Measurements from ENCODE around the gene FGR.
A peak's percentile ranks its signal among the peaks of the same experiment; 100 is the strongest.
"Not testable (repeated sequence)": the region's sequence is repeated elsewhere in the genome, so short reads cannot be mapped to it uniquely, and the experiment has no call there.

The FGR gene

DNA sequence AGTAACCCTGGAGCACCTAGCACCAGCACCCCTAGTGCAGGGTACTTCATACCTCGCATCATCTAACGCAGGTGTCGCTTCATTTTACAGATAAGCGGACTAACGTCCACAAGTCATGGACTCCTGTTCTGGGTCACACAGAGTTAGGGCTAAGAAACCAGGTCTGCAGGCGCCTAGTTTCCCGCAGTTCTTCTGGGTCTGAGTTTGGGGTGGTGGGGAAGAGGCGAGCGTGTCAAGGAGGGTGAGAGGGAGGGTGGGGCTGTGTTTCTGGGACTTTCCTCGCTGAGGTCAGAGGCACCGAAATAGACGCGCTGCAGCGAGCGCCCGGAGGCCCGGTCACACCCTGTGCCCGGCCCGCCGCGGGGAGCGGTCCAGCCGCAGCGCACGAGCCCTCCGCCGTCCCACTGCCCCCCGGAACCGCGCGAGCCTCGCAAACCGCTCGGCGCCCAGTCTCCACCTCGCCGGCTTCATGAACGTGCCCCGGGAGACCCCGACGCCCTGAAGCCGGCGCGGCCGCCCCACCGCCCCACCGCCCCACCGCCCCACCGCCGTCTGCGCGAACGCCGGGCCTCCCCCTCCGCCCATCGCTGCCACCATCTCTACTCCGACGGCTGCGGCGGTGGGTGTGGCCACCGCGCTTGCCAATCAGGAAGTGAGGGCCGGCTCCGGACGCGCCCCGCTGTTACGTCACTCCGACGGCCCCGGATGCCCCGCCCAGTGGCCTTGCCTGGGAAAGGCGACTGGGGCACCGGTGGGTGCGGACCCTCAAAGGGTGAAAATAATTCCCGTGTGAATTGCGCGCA lies 24.7 kb upstream of the FGR start:
- DNase-seq = peak; percentile 90

DNA sequence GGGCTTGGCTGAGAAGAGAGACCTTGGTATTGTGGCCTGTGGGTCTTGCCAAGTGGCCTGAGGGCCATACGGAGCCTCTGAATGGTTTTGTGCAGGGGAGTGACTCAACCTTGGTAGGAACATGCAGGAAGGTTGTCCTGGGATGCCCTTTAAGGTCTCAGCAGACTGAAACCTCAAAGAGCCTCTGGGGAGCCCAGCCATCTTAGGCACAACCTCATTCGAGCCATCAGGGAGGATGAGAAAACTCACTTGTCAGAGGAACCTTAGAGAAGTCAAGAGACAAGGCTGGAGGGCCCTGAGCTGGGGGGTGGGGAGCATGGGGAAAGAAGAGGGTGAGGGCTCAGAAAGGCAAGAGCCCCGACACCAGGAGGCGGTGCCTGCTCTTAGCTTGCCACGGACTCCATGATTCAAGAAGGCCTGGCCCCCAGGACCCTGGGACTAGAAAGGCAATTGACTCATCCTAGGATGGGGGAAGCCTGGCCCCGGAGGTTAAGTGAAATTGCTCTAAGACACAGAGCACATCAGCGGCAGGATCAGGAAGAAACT lies 24.0 kb upstream of the FGR start:
- no peak for DNase-seq

DNA sequence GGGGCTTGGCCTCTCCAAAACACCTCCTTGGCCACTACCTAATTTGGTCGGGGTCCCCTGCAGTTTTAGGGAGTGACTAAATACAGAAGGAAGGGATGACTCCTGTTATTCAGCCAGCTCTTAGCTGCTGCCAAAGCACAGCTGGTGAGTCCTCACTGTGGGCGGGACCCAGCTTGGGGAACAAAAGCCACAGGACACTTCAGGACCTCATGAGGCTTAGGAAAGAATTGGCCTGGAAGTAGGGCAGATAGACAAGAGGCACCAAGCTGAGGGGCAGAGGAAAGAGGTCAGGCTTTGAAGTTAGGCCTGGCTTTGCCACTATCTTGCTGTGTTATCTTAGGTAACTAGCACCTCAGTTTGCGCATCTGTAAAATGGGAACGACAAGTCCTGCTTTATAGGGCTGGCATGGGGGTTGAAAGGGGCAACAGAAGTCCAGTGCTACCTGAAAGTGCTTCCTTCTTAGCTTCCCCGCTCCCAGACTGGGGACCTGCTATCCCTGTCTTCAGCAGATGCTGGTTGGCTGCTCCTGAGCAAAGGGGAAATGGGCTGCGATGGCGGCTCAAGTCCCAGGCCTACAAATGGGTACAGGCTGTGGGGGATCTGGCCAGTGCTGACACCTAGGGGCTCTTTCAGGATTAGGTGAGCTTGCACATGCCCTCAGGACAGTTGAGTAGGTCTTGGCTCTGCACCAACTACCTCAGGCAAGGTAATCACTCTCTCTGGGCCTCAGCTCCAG lies 21.3 kb upstream of the FGR start:
- DNase-seq = no peak

DNA sequence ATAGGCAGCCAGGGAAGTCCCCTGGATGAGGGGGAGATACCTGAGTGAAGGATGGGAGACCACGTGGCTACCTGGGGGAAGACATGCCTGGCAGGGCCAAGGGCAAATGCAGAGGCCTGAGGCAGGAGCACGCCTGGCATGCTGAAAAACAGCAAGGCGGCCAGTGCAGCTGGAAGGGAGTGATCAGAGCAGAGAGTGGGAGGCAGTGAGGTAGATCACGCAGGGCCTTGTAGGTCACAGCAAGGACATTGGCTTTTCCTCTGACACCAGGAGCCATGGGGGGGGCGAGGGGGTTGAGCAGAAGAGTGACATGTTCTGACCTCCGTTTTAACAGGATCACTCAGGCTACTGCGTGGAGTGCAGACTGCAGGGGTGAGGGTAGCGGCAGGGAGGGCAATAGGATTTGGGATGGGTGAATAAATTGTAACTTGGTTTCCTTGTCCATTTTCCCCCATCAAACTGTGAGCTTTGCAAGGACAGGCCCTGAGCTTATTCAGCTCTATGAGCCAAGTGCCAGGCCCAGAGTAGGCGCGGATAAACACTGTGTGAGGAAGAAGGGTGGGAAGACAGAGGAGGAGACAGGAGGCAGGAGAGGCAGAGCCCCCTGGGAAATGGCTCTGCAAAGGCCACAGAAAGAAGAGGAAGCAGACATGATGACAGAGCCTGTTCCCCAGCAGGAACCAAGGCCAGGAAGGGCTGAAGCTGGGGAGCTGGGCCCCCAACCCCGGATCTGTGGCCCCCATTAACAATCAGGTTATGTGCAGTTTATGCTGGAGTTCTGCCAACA lies 20.4 kb upstream of the FGR start:
- no peak for DNase-seq

DNA sequence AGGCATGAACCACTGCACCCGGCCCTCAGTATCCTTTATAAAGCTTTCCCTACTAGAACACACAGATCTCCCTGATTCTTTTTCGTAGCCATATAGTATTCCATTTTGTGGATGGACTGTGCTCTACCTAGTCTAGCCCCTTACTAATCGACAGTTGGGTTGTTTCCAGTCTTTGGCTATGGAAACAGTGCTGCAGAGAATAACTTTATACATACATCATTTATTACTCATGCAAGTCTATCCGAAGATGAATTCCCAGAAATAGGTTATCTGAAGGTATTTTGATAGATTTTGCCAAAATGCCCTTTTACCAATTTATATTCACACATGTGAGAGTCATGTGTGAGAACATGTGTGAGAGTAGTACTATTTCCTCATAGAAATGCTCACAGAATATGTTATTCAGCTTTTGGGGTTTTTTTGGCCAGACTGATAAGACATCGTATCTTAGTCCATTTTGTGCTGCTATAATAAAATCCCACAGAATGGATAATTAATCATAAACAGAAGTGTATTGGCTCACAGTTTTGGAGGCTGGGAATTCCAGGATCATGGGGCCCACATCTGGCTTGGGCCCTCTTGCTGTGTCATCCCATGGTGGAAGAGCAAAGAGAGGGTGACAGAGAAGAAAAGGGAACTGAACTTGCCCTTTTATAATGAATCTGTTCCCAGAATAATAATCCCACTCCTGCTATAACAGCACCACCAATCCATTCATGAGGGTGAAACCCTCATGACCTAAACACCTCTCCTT lies 17.3 kb upstream of the FGR start:
- DNase-seq = no peak

DNA sequence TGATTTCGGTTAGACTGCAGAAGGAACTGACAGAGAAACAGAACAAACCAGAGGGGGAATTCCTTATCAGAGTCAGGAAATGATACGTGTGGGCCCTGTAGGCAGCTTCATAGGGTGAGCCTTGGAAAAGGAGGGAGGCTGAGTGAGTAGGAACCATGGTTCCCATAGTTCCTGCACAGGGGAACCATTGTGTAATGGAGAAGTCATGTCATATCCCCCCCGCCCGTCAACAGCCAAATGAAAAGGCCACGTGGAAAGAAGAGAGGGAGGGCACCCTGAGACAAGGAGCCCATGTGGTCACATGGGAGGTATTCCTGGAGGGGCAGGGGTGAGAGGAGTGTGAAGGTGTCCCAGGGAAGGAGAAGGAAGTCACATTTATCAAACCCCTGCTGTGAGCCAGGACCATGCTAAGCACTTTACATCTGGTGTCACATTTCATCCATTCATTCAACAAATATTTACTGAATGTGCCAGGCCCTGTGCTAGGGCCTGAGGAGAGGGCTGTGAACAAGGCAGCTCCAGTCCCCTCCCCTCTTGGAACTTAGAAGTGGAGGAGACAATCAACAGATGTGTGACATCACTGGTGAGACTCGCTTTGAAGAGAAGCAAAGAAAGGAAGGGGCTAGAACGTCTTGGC lies 15.7 kb upstream of the FGR start:
- no peak for DNase-seq

DNA sequence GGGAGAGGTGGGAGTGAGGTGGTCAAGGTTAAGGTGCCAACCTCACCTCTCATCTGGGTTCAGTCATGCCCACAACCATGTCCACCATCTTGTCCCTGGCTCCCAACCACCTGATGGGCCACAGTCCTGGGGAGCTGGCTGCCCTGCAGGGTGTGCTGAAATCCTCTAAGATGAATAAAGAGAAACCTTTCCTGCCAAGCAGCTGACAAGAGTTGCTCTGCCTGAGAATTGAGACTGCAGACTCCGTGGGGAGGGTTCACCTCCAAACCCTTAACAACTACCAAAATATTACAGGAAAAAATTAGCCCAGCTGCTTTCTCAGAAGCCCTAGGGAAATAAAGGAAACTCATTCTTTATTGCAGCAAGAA lies 15.2 kb upstream of the FGR start:
- DNase-seq = no peak

DNA sequence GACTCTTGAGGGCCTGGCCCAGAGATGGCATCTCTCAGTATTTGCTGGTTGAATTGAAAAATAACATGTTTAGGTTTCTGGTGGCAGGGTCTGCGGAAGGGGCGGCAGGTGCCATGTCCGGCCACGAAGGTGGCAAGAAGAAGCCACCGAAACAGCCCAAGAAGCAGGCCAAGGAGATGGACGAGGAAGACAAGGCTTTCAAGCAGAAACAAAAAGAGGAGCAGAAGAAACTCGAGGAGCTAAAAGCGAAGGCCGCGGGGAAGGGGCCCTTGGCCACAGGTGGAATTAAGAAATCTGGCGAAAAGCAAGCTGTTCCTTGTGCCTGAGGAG lies 14.3 kb upstream of the FGR start:
- DNase-seq = no peak

DNA sequence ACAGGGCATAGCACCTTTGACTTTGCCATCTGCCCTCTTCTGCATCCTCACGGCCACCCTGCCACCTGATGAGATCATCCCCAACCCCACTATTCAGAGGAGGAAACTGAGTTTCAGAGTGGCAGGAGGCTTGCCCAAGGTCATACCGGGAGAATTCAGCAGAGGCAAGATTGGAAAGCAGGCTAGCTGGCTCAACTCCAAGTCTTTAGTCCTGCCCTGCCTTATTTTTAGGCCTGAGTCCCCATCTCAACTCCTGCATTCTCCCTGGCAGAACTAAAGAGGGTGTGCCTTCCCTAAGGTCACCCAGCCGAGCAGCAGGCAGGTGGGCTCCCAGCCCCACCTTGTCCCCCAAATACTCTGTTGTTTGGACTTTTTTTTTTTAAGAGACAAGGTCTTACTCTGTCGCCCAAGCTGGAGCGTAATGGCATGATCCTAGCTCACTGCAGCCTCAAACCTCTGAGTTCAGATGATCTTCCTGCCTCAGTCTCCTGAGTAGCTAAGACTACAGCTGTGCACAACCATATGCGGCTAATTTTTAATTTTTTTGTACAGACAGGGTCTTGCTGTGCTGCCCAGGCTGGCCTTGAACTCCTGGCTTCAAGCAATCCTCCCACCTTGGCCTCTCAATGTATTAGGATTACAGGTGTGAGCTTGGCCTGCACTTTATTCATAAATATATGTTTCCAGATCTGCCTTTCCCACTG lies 13.8 kb upstream of the FGR start:
- no peak for DNase-seq

DNA sequence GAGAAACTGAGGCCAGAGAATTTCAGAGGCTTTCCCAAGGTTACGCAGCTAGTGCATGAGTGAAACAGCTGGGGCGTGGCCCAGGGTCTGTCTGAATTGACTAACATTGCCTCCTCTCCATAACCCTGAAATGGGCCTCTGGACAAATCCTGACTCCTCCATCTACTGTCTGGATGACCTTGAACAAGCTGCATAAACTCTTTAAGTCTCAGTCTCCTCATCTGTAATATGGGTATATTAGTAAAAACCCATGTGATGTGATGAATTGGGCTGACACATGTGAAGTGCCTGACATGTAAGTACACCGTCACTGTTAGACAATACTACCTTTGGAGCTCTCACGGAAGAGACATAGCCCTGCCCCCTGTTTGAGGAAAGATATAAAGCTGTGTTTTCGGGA lies 12.3 kb upstream of the FGR start:
- DNase-seq = no peak

DNA sequence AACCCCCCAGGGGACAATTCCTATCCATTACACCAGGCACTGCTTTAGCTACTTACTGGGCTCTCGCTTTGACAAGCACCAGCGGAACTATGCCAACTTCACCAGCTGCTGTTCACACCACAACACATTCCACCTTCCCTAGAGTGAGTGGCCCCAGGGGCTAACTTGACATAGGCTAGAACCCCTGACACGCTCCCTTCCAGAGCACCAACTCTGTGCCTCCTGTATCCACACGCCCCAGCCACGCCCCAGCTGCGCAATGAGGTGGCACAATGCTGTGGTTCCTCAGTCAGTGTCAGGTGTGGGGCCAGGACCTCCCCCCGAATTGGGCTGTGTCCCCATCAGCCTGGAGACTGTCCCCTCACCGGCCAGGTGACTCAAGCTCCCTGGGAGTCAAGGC lies 11.7 kb upstream of the FGR start:
- DNase-seq = no peak

DNA sequence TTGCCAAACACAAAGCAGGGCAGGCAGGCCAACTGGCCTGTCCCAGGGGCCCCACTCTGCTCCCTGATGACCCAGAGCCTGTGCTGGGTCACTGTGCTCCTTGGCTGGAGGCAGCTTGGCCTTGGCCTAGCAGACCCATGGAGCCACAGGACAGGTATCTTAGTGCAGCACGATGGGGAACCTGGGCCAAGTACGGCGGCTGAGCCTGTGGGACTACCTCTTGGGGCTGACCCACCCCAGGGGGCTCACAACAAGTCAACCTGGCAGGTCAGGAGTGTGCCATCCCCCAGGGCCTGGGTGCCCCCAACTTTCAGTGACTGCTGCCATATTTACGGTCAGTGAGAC lies 10.1 kb upstream of the FGR start:
- no peak for DNase-seq

DNA sequence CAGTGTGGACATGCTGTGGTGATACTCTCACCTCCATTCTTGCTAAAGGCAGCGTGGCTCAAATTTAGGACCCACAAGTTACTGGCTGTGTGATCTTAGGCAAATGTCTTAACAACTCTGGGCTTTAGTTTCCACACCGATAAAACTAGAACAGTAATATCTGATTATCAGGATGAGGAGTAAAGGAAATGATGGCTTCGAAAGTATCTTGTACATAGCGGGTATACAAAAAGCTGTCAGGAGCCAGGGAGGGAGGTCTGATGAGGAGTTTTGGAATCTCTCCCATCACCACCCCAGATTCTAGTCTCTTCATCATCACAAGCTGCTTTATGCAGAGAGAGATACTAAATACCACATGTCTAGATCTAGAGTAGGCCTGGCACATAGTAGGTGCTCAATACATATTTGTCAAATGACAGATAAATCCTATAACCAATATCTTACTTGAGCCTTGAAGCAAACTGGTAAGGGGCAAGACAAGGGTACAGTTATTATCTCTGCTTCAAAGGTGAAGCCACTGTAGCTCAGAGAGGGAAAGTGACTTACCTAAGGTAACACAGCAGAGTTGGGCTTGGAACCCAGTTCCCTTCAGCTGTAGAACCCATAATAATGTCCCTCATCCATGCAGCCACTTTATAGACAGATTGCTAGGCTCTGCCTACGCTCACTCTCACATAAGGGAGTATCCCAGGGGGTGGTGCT lies 9.5 kb upstream of the FGR start:
- DNase-seq = no peak

DNA sequence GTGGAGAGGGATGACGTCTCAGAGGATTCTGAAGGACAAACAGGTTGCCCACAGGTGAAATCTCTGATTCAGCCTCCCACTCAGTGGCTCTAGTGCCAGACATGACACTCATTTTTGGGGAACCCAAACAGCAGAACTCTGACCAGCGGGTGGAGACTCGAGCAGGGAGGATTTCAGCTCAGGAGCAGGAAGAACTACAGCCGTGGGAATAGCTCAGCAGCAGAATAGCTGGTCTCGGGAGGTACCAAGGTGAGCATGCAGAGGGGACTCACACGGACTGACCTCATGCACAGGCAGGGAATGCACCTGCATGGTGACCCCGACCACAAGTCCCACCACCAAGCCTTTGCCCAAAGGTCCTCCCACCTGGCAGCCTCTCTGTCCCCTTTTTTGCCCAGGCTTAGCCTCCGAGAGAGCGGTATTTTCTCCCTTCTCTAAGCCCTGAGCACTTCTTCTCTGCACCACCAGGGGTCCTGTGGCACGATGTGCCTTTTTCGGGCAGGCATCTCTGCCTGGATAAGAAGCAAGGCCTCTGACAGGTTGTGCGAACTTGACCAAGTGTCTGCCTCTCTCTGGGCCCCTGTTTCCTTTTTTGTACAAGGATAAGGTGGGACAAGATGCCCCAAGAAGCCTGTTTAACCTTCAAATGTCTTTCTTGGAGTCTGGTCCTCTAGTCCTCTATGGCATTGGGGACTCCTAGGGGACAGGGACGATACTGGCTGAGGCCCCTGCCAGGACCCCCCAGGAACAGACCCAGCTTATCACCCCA lies 8.8 kb upstream of the FGR start:
- DNase-seq = no peak

DNA sequence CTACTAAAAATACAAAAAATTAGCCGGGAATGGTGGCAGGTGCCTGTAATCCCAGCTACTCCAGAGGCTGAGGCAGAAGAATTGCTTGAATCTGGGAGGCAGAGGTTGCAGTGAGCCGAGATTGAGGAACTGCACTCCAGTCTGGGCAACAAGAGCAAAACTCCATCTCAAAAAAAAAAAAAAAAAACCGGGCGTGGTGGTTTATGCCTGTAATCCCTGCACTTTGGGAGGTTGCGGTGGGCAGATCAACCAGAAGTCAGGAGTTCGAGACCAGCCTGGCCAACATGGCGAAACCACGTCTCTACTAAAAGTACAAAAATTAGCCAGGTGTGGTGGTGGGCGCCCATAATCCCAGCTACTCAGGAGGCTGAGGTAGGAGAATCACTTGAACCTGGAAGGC lies 5.5 kb upstream of the FGR start:
- not testable (repeated sequence) for DNase-seq

DNA sequence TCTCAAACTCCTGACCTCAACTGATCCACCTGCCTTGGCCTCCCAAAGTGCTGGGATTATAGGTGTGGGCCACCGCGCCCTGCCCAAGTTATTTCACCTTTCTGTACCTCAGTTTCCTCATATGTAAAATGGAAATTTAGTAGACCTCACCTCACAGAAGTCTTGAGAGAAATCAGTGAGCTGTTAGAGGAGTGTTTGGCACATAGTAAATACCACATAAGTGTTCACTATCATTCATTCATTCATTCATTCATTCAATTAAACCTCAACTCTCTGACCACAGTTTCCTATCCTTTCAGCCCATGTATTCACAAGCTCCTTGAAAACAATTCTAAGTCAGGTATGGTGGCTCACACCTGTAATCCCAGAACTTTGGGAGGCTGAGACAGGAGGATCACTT lies 3.8 kb upstream of the FGR start:
- no peak for DNase-seq

DNA sequence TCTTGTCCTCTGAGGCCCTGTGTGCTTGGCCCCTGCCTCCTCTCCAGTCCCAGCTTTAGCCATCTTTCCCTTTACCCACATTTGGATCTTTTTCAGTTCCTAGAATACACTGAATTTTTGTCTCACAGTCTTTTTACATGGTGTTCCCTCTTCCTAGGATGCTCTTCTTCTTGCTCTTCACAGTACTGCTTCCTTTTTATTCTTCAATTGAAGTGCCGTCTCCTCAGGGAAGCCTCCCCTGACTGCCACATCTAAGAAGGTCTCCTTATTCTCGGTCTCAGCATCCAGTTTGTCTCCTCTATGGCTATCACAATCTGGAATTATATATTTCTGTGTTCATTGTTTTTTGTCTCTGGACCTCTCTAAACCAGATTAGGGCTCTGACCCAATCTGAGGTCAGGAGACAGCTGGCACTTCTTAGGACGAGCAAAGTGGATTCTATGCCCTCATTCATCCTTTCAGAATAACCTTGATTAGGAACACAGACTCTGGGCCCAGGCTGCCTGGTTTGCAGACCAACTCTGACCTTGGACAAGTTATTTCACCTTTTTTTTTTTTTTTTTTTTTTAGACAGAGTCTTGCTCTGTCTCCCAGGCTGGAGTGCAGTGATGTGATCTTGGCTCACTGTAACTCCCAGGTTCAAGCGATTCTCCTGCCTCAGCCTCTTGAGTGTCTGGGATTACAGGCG lies 3.2 kb upstream of the FGR start:
- DNase-seq = no peak

DNA sequence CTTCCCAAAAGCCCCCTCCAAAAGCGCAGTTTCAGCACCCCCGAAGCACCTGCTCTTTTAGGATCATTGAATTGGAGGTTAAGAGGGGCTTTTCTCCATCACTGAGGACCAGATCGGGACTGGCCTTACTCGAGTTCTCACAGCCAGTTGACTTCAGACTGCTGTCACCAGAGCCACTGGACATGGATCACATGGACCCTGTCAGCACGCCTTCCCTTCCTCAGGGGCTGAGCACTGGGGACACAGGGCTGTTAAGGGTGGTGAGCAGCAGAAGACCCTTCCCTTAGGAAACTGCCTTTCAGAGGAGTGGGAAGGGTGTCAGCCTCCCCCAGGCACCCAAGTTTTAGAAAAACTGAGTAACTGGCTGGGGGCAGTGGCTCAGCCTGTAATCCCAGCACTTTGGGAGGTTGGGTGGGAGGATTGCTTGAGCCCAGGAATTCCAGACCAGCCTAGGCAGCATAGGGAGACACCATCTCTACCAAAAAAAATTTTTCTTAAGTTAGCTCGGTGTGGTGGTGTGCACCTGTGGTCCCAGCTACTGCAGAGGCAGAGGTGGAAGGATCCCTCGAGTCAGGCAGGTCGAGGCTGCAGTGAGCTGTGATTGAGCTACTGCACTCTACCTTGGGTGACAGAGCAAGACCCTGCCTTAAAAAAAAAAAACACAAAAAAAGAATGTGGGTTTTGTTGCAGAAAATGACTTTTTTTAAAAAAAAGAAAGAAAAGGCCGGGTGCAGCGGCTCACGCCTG lies 584 bp upstream of the FGR start:
- no peak for DNase-seq
